Upper lobe of right lung (tissue), 1 donor: ENCODE measurements around the gene AP4E1. TPM values are rescaled to one million over a fixed set of nuclear protein-coding genes. Genes with fewer than 3 reads are reported as not detected.

Experiments
- total RNA-seq: library from RNA; stranded (reverse); fragmentation: NEBNext Ultra II Directional; extraction: Animal tissue kit (Norgen Biotek cat#: 25700); gene quantifications from one replicate; pipeline ENCODE4 v1.2.1, GENCODE V29; 2021
- donor health status: DM: no; HTN: yes; CAD: no; lungs with severe emphysema.

Gene AP4E1
- total RNA-seq, 1 donor from 2014 or later: 10.8 TPM

Other genes starting within 250 kb of the AP4E1 start
- 44.3 TPM for gene TRPM7, start 221.9 kb upstream of the AP4E1 start, total RNA-seq
- 112 TPM for gene SPPL2A, start 143.0 kb upstream of the AP4E1 start, total RNA-seq
- 10.9 TPM for gene TNFAIP8L3, start 186.2 kb downstream of the AP4E1 start, total RNA-seq